Keratinocyte (primary cell): ENCODE measurements around the gene ALPP.

Experiments used
- EZH2 ChIP-seq: IDR thresholded peaks from one replicate; pipeline ENCODE4 v1.6.1; 2012; ENCODE audit warnings: inconsistent platforms, mild to moderate bottlenecking, low read length, moderate library complexity
- TF ChIP-seq, protein P1 (sequence below), 3 experiments: IDR thresholded peaks in 1 of 3; conservative IDR thresholded peaks in 1 of 3; optimal IDR thresholded peaks in 1 of 3; 2 replicates in 2 of 3; 3 replicates in 1 of 3; pipeline versions ENCODE3 to v1.5.1; 2011; ENCODE audit warnings: low read length in 3 of 3, mild to moderate bottlenecking in 3 of 3, moderate library complexity in 2 of 3, control low read depth in 1 of 3, inconsistent platforms in 1 of 3; ENCODE audit not compliant: insufficient read depth in 2 of 3; ENCODE audit errors: extremely low read depth in 1 of 3

DNA sequence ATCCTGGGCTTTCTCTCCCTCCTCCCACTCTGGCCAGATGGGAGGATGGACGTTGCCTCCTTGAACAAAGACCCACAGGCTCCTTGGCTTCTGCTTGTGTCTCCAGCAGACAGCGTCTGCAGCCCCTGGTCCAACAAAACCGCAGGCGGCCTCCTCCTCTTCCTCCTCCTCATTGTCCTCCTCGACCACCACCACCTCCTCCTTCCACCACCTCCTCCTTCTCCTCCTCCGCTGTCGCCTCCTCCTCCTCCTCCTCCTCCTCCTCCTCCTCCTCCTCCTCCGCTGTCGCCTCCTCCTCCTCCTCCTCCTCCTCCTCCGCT lies 45.7 kb upstream of the ALPP start:
- TF ChIP-seq, protein P1, sequence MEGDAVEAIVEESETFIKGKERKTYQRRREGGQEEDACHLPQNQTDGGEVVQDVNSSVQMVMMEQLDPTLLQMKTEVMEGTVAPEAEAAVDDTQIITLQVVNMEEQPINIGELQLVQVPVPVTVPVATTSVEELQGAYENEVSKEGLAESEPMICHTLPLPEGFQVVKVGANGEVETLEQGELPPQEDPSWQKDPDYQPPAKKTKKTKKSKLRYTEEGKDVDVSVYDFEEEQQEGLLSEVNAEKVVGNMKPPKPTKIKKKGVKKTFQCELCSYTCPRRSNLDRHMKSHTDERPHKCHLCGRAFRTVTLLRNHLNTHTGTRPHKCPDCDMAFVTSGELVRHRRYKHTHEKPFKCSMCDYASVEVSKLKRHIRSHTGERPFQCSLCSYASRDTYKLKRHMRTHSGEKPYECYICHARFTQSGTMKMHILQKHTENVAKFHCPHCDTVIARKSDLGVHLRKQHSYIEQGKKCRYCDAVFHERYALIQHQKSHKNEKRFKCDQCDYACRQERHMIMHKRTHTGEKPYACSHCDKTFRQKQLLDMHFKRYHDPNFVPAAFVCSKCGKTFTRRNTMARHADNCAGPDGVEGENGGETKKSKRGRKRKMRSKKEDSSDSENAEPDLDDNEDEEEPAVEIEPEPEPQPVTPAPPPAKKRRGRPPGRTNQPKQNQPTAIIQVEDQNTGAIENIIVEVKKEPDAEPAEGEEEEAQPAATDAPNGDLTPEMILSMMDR (optimal IDR thresholded peaks at IDR 0.05 in 1 of 3, IDR thresholded peaks at IDR 0.05 in 1 of 3, conservative IDR thresholded peaks at IDR 0.05 in 1 of 3; ENCODE audit: extremely low read depth in 1 of 3, insufficient read depth in 2 of 3, low read length in 3 of 3): no peak
- no peak for TF ChIP-seq EZH2
